Stimulated activated naive CD4-positive, alpha-beta T cell (primary cell): Measurements from ENCODE around the gene IFITM5.
A peak's percentile ranks its signal among the peaks of the same experiment; 100 is the strongest.
"Not testable (repeated sequence)": the region's sequence is repeated elsewhere in the genome, so short reads cannot be mapped to it uniquely, and the experiment has no call there.

Experiments
- DNase-seq, 6 experiments: peaks; one replicate each; lab custom pipeline; 2025; lab: John Stamatoyannopoulos, UW

IFITM5 gene

GRCh38 chr11:328012-328411 lies 28.7 kb upstream of the IFITM5 start:
- no peak for DNase-seq

GRCh38 chr11:327581-327923 lies 28.2 kb upstream of the IFITM5 start:
- no peak for DNase-seq

GRCh38 chr11:326842-327580 lies 27.7 kb upstream of the IFITM5 start:
- peak in 5 of 6 experiments; percentile 47 to 67 (median 61) for DNase-seq

- DNase-seq = no peak
Measured at GRCh38 chr11:326592-326841, 27.2 kb upstream of the IFITM5 start.

GRCh38 chr11:325796-326591 lies 26.7 kb upstream of the IFITM5 start:
- no peak for DNase-seq

- not testable (repeated sequence) for DNase-seq
Measured at GRCh38 chr11:324593-325517, 25.5 kb upstream of the IFITM5 start.

- DNase-seq = no peak
Measured at GRCh38 chr11:324156-324555, 24.8 kb upstream of the IFITM5 start.

GRCh38 chr11:319888-320273 lies 20.6 kb upstream of the IFITM5 start:
- not testable (repeated sequence) for DNase-seq

- DNase-seq = not testable (repeated sequence)
Measured at GRCh38 chr11:319121-319887, 20.0 kb upstream of the IFITM5 start.

GRCh38 chr11:318405-319120 lies 19.2 kb upstream of the IFITM5 start:
- DNase-seq = not testable (repeated sequence)

- not testable (repeated sequence) for DNase-seq
Measured at GRCh38 chr11:317668-318404, 18.5 kb upstream of the IFITM5 start.

- DNase-seq = peak in 3 of 6 experiments; percentile 34 to 59 (median 47)
Measured at GRCh38 chr11:316891-317301, 17.6 kb upstream of the IFITM5 start.

GRCh38 chr11:316031-316701 lies 16.8 kb upstream of the IFITM5 start:
- peak in 1 of 6 experiments; percentile 59 for DNase-seq

GRCh38 chr11:315516-315994 lies 16.2 kb upstream of the IFITM5 start:
- no peak for DNase-seq

- peak in 2 of 6 experiments; percentile 31 to 61 for DNase-seq
Measured at GRCh38 chr11:315051-315481, 15.7 kb upstream of the IFITM5 start.

- not testable (repeated sequence) for DNase-seq
Measured at GRCh38 chr11:314554-314875, 15.2 kb upstream of the IFITM5 start.

GRCh38 chr11:313787-314553 lies 14.6 kb upstream of the IFITM5 start, which contains the start of gene IFITM1:
Gene IFITM1, plus strand, starts transcription at chr11:314040. Its CDS starts 131 bp downstream, at chr11:314171.
- peak; percentile 47 to 89 (median 74) for DNase-seq

GRCh38 chr11:313304-313786 lies 14.0 kb upstream of the IFITM5 start:
- no peak for DNase-seq
